Mucosa of stomach (tissue), 1 donor: ENCODE measurements around the gene ACVR1B.

Experiments
- H3K27me3 ChIP-seq: one replicate; pipeline ENCODE4 v1.7.0; 2013; ENCODE audit warnings: mild to moderate bottlenecking, low read length; ENCODE audit not compliant: control insufficient read depth, insufficient read depth
- H3K36me3 ChIP-seq: one replicate; pipeline ENCODE4 v1.7.0; 2013; ENCODE audit warnings: low read length; ENCODE audit not compliant: control insufficient read depth, insufficient read depth
- H3K4me1 ChIP-seq: one replicate; pipeline ENCODE4 v1.7.0; 2013; ENCODE audit warnings: mild to moderate bottlenecking, low read length; ENCODE audit not compliant: control insufficient read depth, insufficient read depth
- H3K4me3 ChIP-seq: one replicate; pipeline ENCODE4 v1.7.0; 2013; ENCODE audit warnings: low read length
- H3K9ac ChIP-seq: one replicate; pipeline ENCODE4 v1.7.0; 2013; ENCODE audit warnings: mild to moderate bottlenecking, low read length, moderate library complexity
- H3K9me3 ChIP-seq: one replicate; pipeline ENCODE4 v1.7.0; 2013; ENCODE audit warnings: mild to moderate bottlenecking, low read length, moderate library complexity; ENCODE audit not compliant: control insufficient read depth
- donor health status: Pancreatic carcinoma.

The ACVR1B gene

DNA sequence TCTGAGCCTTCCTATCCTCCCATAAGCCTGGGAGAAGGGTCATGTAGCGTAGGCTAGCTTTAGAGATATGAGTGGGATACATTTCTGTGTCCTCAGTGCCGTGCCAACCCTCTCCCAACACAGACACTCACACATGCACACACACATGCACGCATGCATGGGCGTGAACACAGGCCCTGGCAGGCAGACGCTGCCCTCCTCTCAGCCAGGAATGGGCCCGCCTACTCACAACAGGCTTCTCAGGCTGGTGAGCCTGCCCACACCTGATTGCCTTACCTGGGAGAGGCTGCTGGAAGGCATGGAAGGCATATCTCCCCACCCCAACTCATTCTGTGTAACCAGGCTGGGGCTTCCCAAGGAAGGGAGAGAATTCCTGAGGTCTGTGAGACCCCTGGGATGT lies 12.8 kb upstream of the ACVR1B start:
- Histone ChIP-seq H3K36me3 (no peaks in the 10 kb centered on the region), H3K4me1 (no peaks in the 10 kb centered on the region), H3K4me3 (no peak overlapping the region), H3K9me3 (no peaks in the 10 kb centered on the region), H3K27me3 (no peaks in the 10 kb centered on the region), H3K9ac (no peak overlapping the region)

DNA sequence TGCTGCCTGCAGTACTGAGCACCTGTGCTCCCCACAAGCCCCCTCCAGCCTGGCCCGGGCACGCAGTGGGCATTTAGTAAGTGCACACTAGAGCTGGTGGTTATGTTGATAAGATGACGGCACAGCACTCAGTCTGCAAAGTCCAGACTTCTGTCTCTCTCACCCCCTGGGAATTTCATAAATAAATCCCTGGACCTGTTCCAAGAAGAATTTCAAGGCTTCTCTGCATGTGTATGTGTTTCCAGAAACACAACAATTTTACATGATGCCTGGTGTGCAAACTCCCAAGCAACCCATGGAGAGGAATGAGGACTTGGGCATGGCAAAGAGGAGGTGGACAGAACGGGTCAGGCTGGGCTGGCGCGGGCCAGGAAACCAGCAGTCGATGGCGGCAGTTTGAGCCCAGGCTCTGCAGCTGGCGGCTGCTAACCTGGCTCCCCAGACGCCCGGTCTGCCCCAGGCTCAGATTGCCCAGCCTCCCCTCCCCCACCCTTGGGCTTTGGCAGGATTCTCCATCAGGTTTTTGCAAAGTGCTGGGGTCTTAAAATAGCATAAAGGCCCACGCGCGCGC lies 10.4 kb upstream of the ACVR1B start:
- H3K27me3 ChIP-seq: no peaks in the 10 kb centered on the region
- H3K9me3 ChIP-seq: no peaks in the 10 kb centered on the region
- no peaks in the 10 kb centered on the region for H3K4me1 ChIP-seq
- no peaks in the 10 kb centered on the region for H3K36me3 ChIP-seq
- H3K4me3 ChIP-seq: no peak overlapping the region
- H3K9ac ChIP-seq: no peak overlapping the region

DNA sequence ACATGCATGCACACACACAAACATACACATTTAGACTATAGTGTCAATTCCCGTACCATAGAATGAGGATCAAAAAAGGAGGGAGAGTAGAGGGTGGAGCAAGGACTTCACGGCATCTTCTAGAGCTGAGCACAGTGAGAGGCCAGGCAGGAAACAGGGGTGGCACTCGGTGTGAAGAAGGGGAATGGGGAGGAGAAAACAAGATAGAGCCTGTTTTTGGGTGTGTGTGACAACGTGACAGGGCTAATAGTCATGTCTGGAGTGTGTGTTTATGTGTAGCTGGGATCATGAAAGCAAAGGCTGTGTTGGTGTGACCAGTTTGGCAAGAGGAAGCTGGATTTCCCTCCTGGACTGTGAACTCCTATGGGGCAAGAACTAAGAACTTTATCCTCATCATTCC lies 9.9 kb upstream of the ACVR1B start:
- H3K9ac ChIP-seq: no peak overlapping the region
- H3K4me3 ChIP-seq: no peak overlapping the region
- no peaks in the 10 kb centered on the region for H3K27me3 ChIP-seq
- H3K36me3 ChIP-seq: no peaks in the 10 kb centered on the region
- no peaks in the 10 kb centered on the region for H3K9me3 ChIP-seq
- no peaks in the 10 kb centered on the region for H3K4me1 ChIP-seq

DNA sequence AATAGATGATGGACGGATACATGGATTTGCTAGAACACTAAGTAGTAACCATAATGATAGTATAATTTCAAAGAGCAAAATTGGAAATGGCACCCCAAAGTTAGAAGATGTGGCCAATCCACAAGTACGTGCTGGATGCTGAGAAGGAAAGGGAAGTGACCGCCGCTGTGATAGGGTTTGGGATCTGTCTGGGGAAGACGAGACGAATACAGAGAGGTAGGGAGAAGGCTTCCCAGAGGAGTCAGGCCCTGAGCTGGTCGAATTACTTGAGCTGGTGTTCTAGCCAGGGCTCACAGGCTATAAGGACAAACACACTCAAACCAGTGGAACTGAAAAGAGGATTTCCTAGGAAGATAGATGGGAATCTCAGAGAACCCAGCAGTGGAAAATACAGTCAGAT lies 9.4 kb upstream of the ACVR1B start:
- Histone ChIP-seq H3K4me3 (no peak overlapping the region), H3K27me3 (no peaks in the 10 kb centered on the region), H3K4me1 (no peaks in the 10 kb centered on the region), H3K9me3 (no peaks in the 10 kb centered on the region), H3K36me3 (no peaks in the 10 kb centered on the region), H3K9ac (no peak overlapping the region)

DNA sequence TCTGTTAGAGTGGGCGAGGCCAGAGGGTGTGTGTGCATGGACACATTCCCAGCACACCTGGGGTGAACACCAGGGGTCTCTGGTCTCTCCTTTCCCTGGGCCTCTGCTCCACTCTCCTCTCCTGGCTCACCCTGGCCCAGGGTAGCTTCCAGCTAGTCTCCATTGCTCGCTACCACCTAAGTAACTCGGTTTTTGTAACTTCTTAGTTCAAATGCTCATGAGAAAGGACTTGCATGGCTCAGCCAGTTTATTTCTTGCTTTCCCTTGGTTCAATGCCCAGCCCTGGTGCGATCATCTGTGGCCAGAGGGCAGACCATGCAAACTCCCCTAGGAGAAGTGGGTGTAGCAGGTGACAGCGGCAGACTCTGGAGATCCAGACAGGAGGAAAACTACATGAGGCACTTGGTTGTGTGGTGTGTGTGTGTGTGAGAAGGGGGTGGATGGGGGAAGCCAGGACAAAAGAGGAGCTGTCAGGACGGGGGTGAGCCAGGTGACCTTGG lies 8.9 kb upstream of the ACVR1B start:
- Histone ChIP-seq H3K36me3 (no peaks in the 10 kb centered on the region), H3K9ac (no peak overlapping the region), H3K4me1 (no peaks in the 10 kb centered on the region), H3K9me3 (no peaks in the 10 kb centered on the region), H3K4me3 (no peak overlapping the region), H3K27me3 (no peaks in the 10 kb centered on the region)

DNA sequence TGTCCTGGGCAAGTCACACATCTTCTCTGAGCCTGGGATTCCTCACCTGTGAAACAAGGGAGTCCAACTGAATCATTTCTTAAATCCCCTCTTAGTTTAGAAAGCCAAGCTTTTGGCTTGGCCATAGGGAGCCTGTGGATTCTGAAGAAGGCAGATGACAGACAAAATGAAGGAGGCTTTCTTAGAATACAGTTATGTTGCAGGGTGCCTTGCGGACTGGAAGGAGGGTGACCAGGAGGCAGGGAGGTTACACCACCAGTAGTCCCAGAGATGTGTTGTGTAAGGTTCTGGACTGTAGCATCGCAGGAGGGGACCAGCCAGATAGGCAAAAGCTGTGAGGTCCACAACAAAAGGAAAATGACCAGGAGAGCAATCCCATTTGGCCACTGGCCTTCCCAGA lies 8.2 kb upstream of the ACVR1B start:
- Histone ChIP-seq H3K4me3 (no peak overlapping the region), H3K36me3 (no peaks in the 10 kb centered on the region), H3K4me1 (no peaks in the 10 kb centered on the region), H3K9me3 (no peaks in the 10 kb centered on the region), H3K9ac (no peak overlapping the region), H3K27me3 (no peaks in the 10 kb centered on the region)

DNA sequence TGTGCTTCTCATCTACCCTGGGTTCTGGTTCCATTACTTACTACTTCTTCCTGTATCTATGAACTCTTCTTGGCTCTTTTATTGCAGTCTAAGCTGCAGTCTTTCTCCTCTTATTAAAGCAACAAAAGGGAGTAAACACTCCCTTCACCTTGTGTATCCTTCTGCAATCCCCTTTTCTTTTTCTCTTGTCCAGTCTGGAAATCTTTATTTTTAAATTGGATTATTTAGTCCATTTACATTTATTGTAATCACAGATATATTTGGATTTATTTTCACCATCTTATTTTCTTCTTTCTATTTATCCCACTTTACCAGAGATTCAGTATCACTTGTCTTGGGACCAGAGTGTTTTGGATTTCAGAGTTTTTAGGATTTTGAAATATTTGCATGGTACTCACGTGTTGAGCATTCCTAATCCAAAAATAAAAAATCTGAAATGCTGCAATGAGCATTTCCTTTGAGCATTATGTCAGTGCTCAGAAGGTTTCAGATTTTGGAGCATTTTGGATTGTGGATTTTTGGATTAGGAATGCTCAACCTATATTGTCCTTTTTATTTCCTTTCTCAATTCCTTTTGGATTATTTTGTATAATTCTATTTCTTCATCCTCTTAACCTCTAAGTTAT lies 6.8 kb upstream of the ACVR1B start:
- no peaks in the 10 kb centered on the region for H3K9me3 ChIP-seq
- H3K36me3 ChIP-seq: no peaks in the 10 kb centered on the region
- no peaks in the 10 kb centered on the region for H3K4me1 ChIP-seq
- H3K27me3 ChIP-seq: peaks cover 4% of the 10 kb centered on the region
- H3K9ac ChIP-seq: no peak overlapping the region
- H3K4me3 ChIP-seq: no peak overlapping the region

DNA sequence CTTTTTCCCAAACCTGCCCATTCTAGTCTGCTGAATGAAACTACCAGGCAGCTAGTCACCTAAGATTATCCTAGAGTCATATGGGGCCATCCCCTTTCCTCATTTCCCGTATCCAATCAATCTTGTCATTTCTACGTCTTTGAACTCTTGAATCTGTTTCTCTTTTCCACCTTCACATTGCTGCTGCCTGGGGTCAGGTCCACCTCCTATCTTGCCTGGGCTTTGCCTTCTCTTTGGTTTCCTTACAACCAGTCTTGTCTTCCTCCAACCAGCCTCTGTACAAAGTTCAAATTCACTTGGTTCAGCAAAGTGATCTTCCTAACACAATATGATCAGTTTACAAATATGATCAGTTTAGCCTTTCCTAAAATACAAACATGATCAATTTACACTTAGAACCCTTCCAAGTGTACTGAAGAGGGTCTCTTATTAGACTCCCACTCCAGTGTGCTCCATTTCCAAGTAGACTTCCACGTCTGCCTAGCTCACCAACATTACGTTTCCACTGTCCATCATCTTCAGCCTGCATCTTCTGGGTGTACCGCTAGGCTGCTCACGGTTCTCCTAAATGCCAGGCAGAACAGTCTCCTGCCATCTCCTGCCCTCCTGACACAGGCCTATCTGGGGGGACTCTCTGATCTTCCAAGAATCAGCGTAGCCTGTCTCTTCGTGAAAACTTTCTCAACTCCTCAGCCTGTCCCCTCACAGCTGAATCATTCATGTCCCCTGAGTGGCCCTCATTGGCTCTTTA lies 4.1 kb upstream of the ACVR1B start:
- Histone ChIP-seq H3K9ac (no peak overlapping the region), H3K36me3 (no peaks in the 10 kb centered on the region), H3K4me3 (no peak overlapping the region), H3K4me1 (peaks cover 4% of the 10 kb centered on the region), H3K9me3 (no peaks in the 10 kb centered on the region), H3K27me3 (peaks cover 4% of the 10 kb centered on the region)

DNA sequence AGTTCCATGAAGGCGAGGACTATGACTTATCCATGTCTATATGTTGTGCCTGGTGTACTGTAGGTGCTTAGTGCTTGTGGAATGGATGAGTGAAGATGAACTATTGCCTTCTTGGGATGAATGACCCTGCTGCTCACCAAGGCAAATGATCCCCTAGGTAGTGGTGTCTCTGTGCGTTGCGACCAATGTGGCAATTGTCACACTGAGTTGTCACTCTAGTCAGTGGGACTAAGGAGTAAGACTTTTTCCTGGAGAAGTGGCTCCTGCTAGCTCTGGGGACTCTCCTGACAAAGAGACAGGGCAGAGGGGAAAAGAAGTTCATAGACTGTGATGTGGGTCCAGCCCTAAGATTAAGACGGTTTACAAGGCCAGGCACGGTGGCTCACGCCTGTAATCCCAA lies 3.4 kb upstream of the ACVR1B start:
- H3K4me1 ChIP-seq: peaks cover 7% of the 10 kb centered on the region
- H3K9ac ChIP-seq: no peak overlapping the region
- H3K9me3 ChIP-seq: no peaks in the 10 kb centered on the region
- H3K4me3 ChIP-seq: no peak overlapping the region
- H3K27me3 ChIP-seq: peaks cover 4% of the 10 kb centered on the region
- H3K36me3 ChIP-seq: no peaks in the 10 kb centered on the region

DNA sequence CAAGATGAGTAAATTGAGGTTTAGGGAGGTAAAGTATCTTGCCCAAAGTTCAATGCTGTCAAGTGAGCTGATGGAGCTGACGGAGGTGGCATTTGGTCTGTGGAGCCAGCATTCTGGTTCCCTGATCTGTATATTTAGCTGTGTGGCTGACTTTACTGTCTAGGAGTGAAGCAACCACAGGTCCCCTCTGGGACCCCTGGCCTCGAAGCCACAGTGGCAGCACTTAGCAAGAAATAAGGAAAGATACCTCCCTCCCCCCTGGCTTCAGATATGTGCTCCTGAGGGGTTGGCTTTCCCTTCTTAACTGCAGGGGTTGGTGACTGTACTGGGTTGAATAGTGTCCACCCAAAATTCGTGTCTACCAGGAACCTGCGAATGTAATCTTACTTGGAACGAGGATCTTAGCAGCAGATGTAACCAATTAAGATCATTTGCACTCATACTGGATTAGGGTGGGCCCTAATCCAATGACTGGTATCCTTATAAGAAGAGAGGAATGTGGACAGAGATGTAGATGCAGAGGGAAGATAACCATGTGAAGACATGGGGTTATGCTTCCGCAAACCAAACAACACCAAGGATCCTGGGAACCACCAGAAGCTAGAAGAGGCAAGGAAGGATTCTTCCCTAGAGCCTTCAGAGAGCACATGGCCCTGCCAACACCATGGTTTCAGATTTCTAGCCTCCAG lies 2.0 kb upstream of the ACVR1B start:
- H3K9ac ChIP-seq: no peak overlapping the region

DNA sequence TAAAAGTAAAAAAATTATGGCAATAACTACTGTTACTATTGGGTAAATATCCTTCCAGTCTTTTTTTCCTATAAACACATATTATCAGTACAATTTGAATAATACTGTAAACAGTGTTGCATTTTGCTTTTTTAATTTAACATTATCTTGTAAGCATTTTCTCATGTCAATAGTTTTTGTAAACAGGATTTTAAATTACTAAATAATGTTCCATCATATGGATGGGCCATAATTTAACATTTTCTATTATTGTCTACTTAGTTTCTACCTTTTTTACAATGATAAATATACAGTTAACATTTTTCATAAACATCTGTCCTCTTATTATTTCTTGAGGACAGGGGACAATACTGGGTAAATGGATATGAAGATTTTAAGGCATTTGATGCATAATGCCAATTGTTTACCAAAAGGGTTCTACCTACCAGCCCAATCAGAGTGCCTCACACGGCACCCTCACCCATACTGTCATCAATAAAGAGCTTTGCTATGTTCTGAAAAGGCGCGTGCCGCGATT lies 759 bp upstream of the ACVR1B start:
- Histone ChIP-seq H3K4me3 (peak overlapping the region; percentile 22), H3K27me3 (peaks cover 4% of the 10 kb centered on the region), H3K36me3 (no peaks in the 10 kb centered on the region), H3K9ac (peak overlapping the region; percentile 65), H3K4me1 (peaks cover 22% of the 10 kb centered on the region), H3K9me3 (no peaks in the 10 kb centered on the region)

More for the DNA sequence above, 2.0 kb upstream of the ACVR1B start:
- peaks cover 4% of the 10 kb centered on the region for H3K27me3 ChIP-seq
- no peak overlapping the region for H3K4me3 ChIP-seq
- no peaks in the 10 kb centered on the region for H3K36me3 ChIP-seq
- H3K4me1 ChIP-seq: peaks cover 12% of the 10 kb centered on the region
- H3K9me3 ChIP-seq: no peaks in the 10 kb centered on the region
